Heart left ventricle (tissue), 16 donors: ENCODE measurements around the gene PRKN. TPM values are rescaled to one million over a fixed set of nuclear protein-coding genes. Genes with fewer than 3 reads are reported as not detected.

Source experiments
- ATAC-seq, 4 donors: fragments of 200-7000 bp; cut with Tn5 transposase; one replicate each; pipeline ENCODE4 v1.9.1; 2020 to 2022; ENCODE audit warnings: moderate library complexity in 4 of 4, mild to moderate bottlenecking in 3 of 4, moderate number of reproducible peaks in 1 of 4
- DNase-seq, 5 donors: peaks; one replicate each; pipeline ENCODE4 v3.0.0-alpha.2; 2020
- H3K27ac ChIP-seq, 12 donors: fragments of 200-600 bp; sonication (generic) in 4 of 12; one replicate each; pipeline versions ENCODE4 v1.5.0 to v1.8.0; 2016 to 2022; ENCODE audit warnings: mild to moderate bottlenecking in 2 of 12
- H3K27me3 ChIP-seq, 9 donors: fragments of 200-600 bp; sonication (generic) in 2 of 9; one replicate each; pipeline versions ENCODE4 v1.5.1 to v1.8.0; 2016 to 2022; ENCODE audit warnings: mild to moderate bottlenecking in 3 of 9
- H3K36me3 ChIP-seq, 9 donors: fragments of 200-600 bp; sonication (generic) in 2 of 9; one replicate each; pipeline versions ENCODE4 v1.5.0 to v1.8.0; 2018 to 2022; ENCODE audit warnings: mild to moderate bottlenecking in 2 of 9
- H3K4me1 ChIP-seq, 12 donors: fragments of 200-600 bp; sonication (generic) in 4 of 12; one replicate each; pipeline versions ENCODE4 v1.5.0 to v1.8.0; 2016 to 2022; ENCODE audit warnings: mild to moderate bottlenecking in 3 of 12
- H3K4me3 ChIP-seq, 12 donors: fragments of 200-600 bp; sonication (generic) in 4 of 12; one replicate each; pipeline versions ENCODE4 v1.5.0 to v1.8.0; 2017 to 2022; ENCODE audit warnings: mild to moderate bottlenecking in 9 of 12, moderate library complexity in 4 of 12
- H3K9me3 ChIP-seq, 12 donors: fragments of 200-600 bp; sonication (generic) in 4 of 12; one replicate each; pipeline versions ENCODE4 v1.5.0 to v1.8.0; 2016 to 2022; ENCODE audit warnings: mild to moderate bottlenecking in 1 of 12
- POLR2A ChIP-seq, 2 donors: fragments of 450-650 bp; IDR thresholded peaks; one replicate each; pipeline ENCODE4 v1.6.1; 2017; ENCODE audit warnings: antibody characterized with exemption in 2 of 2, mild to moderate bottlenecking in 2 of 2, moderate library complexity in 2 of 2
- whole genome bisulfite sequencing, 4 donors: extraction: QIAGEN DNeasy Blood & Tissue Kit in 2 of 4; methylation state at CpG; one replicate each; pipeline versions ENCODE4 v1.1.5 to v1.1.7; 2013 to 2018; 5-methylcytosine and 5-hydroxymethylcytosine counted together
- intact Hi-C, 10 donors: fragments of 100-400 bp; cut with DNase I; formaldehyde crosslinking; loops; one replicate each; pipeline versions ENCODE4 v1.11.1 to v1.14.2; 2022
- polyA plus RNA-seq, 2 donors: library from polyadenylated mRNA; stranded (reverse); fragments of 200-250 nt; gene quantifications; one replicate each; pipeline ENCODE4 v1.2.3, GENCODE V29; 2013
- total RNA-seq, 9 donors: library from RNA; depleted of rRNA in 2 of 9; stranded (reverse); fragments of >200 nt in 2 of 9; fragmentation: NEBNext Ultra II Directional in 3 of 9; extraction: Animal tissue kit (Norgen Biotek cat#: 25700) in 3 of 9; gene quantifications; one replicate each; pipeline versions ENCODE4 v1.1.0 to v1.2.4, GENCODE V29; 2016 to 2023
- TF ChIP-seq, protein P1 (sequence below), 12 donors: fragments of 200-600 bp; sonication (generic) in 4 of 12; IDR thresholded peaks; one replicate each; pipeline versions ENCODE4 v1.5.0 to v1.8.0; 2018 to 2022; ENCODE audit warnings: antibody characterized with exemption in 12 of 12, mild to moderate bottlenecking in 5 of 12
- donor health status: ischemic (EF 13 %, LVEDD 7.1; RV severe dilation, severe dysfunction).
- donor health status: healthy with polysubstance abuse.
- donor health status: DM: no; HTN: yes; CAD: no.
- donor health status: DM: no; HTN: no; CAD: no.
- donor health status: ischemic (EF 25% LVEDD 6.9; RV normal size, moderate dysfunction).
- donor health status: ischemic (EF 25% LVEDD 5.7; RV mildly dilated, moderate dysfunction).
- donor health status: healthy.
- donor health status: DM: yes; HTN: yes; CAD: no.
- donor health status: ischemic (EF 35%, LVEDD 5.7; RV mildly dilated, moderate dysfunction).
- donor health status: nonischemic (EF 11% LVEDD 7.7; RV severe dilation, severe dysfunction).
- donor health status: DM: yes; HTN: yes; CAD: no.
- donor health status: PGD.
- donor health status: ischemic (EF 29% LVEDD 5.4; RV normal size, mild dysfunction).
- donor health status: nonischemic (EF 23%, LVEDD 6.1; RV moderate dilation, normal function).

The PRKN gene
- total and polyA plus RNA-seq, 11 donors: 3.4 to 32.5 (median 21.2) TPM

DNA sequence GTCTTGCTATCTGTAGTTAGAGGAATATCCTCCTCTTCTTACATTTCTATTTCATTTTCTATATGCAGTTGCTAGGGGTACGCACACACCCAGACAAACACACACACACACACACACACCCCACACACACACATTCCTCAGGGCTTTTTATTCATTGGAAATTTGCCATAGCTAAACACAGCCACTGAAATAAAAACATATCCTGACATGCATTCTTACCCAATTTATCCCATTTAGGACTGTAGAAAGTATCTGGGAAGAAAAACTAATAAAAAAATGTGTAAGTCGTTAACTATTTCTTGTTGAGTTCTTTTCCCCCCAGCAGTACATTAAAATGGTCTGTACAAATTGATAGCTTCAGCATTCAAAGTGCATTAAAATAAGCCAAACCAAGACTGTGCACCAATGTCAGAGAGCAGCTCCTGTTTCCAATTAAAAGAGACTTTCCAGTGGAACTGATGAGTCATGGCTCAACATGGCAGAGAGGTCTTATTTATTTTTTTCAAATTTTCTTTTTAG lies 1095.8 kb downstream of the PRKN start:
- no peaks in the 10 kb centered on the region for H3K9me3 ChIP-seq
- peak overlapping the region in 5 of 12 donors; percentile 4 to 57 (median 43) for H3K27ac ChIP-seq
- TF ChIP-seq, protein P1, sequence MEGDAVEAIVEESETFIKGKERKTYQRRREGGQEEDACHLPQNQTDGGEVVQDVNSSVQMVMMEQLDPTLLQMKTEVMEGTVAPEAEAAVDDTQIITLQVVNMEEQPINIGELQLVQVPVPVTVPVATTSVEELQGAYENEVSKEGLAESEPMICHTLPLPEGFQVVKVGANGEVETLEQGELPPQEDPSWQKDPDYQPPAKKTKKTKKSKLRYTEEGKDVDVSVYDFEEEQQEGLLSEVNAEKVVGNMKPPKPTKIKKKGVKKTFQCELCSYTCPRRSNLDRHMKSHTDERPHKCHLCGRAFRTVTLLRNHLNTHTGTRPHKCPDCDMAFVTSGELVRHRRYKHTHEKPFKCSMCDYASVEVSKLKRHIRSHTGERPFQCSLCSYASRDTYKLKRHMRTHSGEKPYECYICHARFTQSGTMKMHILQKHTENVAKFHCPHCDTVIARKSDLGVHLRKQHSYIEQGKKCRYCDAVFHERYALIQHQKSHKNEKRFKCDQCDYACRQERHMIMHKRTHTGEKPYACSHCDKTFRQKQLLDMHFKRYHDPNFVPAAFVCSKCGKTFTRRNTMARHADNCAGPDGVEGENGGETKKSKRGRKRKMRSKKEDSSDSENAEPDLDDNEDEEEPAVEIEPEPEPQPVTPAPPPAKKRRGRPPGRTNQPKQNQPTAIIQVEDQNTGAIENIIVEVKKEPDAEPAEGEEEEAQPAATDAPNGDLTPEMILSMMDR (IDR thresholded peaks at IDR 0.05): no peak
- TF ChIP-seq POLR2A (IDR thresholded peaks at IDR 0.05): no peak
- DNase-seq (no peak), ATAC-seq (peak in 2 of 4 donors; percentile 54 to 66)
- no peaks in the 10 kb centered on the region for H3K27me3 ChIP-seq
- peaks cover 0 to 17% (median 3%) of the 10 kb centered on the region in 12 donors for H3K4me1 ChIP-seq
- intact Hi-C loops: no loop called here
- no peaks in the 10 kb centered on the region for H3K36me3 ChIP-seq
- 50 to 77% (median 71%) methylated on average over 2 of the region's 2 CpGs for WGBS, 4 donors
- H3K4me3 ChIP-seq: no peak overlapping the region

DNA sequence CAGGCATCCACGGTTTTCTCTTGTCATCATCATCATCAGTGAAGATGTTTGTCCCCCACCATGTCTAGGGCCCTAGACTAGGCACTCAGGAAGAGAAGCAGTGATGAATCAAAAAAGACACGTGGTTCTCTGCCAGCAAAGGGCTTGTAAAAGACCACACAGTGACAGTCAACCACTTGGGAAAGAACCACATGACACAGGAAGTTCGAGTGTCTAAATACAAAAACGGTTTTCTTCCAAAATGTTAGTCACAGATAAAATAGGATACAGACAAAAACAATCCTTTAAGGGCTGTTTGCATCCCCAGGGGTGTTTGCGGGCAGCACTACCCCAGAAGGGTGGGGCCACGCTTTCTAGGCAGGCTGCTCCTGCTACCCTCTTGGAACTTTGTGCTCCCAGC lies 1096.9 kb downstream of the PRKN start:
- no peaks in the 10 kb centered on the region for H3K36me3 ChIP-seq
- H3K4me1 ChIP-seq: peaks cover 0 to 17% (median 3%) of the 10 kb centered on the region in 12 donors
- DNase-seq (no peak), ATAC-seq (peak in 1 of 4 donors; percentile 26)
- TF ChIP-seq POLR2A (IDR thresholded peaks at IDR 0.05): no peak
- TF ChIP-seq, protein P1 (IDR thresholded peaks at IDR 0.05): no peak
- WGBS, 4 donors: 64 to 68% (median 66%) methylated on average over 6 of the region's 6 CpGs
- intact Hi-C loops: no loop called here
- no peaks in the 10 kb centered on the region for H3K9me3 ChIP-seq
- H3K27ac ChIP-seq: no peak overlapping the region
- no peak overlapping the region for H3K4me3 ChIP-seq
- no peaks in the 10 kb centered on the region for H3K27me3 ChIP-seq

DNA sequence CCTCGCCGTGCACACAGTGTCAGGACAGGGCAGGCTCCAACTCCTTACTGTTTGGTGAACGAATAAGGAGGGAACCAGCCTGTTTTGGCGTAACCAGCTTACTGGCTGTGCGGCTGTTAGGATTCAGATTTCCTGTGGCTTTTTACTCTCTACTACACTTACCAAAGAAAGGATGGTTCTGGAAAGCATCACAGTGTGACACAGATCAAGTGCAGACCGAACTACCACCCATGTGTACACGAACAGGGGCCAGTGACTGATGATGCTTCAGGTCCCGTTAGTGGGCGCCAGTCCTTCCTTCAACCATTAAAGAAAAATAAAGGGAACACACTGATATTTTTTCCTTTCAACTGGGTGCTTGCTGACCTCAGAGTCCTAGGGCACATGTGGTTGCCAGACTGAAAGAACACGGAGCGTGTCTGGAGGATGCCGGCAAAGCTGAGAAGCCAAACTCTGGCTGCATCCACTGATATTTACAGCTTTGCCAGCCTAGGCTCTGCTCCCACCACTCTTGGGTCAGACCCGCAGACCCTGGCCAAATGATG lies 1101.4 kb downstream of the PRKN start:
- ATAC-seq: no peak
- TF ChIP-seq, protein P1 (IDR thresholded peaks at IDR 0.05): no peak
- no peak for TF ChIP-seq POLR2A (IDR thresholded peaks at IDR 0.05)
- H3K4me3 ChIP-seq: no peak overlapping the region
- no peak for DNase-seq
- H3K9me3 ChIP-seq: no peaks in the 10 kb centered on the region
- intact Hi-C loops: no loop called here
- H3K4me1 ChIP-seq: peaks cover 0 to 18% (median 2%) of the 10 kb centered on the region in 12 donors
- H3K27me3 ChIP-seq: no peaks in the 10 kb centered on the region
- peak overlapping the region in 1 of 12 donors; percentile 63 for H3K27ac ChIP-seq
- 92 to 97% (median 96%) methylated on average over 13 of the region's 13 CpGs for WGBS, 4 donors
- H3K36me3 ChIP-seq: no peaks in the 10 kb centered on the region

DNA sequence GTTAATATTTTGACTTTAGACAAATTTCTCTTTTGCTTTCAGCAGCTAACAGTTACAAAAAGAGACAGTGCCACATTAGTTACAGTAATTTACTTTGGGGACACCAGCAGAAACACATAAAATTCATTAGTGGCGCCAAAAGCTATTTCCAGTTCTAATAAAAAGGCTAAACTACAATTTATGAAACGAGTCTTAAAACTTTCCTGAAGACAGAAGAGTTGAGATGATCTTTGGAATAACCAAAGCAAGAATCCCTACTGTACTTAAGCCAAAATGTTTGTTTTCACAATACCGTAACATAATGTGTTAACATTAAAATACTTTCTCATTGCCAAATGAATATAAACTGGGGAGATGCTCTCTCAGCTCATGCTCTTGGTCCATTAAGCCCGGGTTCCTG lies 1103.5 kb downstream of the PRKN start:
- no peaks in the 10 kb centered on the region for H3K27me3 ChIP-seq
- no peak for TF ChIP-seq POLR2A (IDR thresholded peaks at IDR 0.05)
- TF ChIP-seq, protein P1 (IDR thresholded peaks at IDR 0.05): no peak
- 81 to 84% (median 82%) methylated on average over 4 of the region's 4 CpGs for WGBS, 4 donors
- intact Hi-C loops: no loop called here
- peaks cover 0 to 8% (median 0%) of the 10 kb centered on the region in 12 donors for H3K4me1 ChIP-seq
- no peak for DNase-seq
- H3K36me3 ChIP-seq: no peaks in the 10 kb centered on the region
- no peaks in the 10 kb centered on the region for H3K9me3 ChIP-seq
- ATAC-seq: no peak
- H3K4me3 ChIP-seq: no peak overlapping the region
- H3K27ac ChIP-seq: no peak overlapping the region
